ENCODE results near the gene EEPD1. TPM values are rescaled to one million over a fixed set of nuclear protein-coding genes. Genes with fewer than 3 reads are reported as not detected.
A peak's percentile ranks its signal among the peaks of the same experiment; 100 is the strongest.

Gene EEPD1
- total and polyA plus RNA-seq, 10 donors = 7.7 to 23.4 (median 14.6) TPM

DNA sequence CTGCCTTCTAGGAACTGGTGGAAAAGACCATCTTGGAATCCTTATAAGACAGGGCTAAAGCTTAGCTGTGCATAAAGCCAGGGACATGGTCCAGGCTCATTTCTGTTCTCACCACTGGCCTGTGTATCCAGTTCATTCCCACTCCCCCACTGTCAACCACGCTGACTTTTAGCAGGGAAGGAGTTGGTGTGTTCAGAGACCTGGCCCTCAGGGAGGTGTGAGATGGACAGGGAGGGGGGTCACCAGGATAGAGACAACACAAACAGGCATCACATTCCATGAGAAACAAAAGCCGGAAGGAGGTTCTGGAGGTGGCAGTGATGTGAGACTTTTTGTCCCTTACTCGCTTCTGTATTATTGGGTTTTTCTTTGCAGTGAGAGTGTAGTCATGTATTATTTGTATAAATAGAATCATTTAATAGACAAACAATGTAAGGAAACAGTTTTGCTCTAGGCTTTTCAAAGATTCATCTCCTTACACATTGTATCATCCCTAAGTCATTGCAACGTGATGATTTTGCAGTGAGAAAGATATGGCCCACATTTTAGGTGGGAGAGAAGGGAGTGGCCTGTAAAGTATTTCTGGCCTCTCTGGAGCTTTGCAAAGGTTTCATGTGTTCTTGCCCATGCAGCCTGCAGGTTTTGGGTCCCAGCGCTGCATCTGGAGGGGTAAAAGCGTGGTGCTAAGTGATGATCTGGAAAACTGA lies 52.0 kb downstream of the EEPD1 start:
- no peaks in the 10 kb centered on the region for H3K36me3 ChIP-seq
- H3K27ac ChIP-seq = no peak overlapping the region
- no peak overlapping the region for H3K4me3 ChIP-seq
- peaks cover 9 to 68% (median 42%) of the 10 kb centered on the region in 6 donors for H3K4me1 ChIP-seq
- 85 to 94% (median 92%) methylated on average over 6 of the region's 6 CpGs for WGBS, 5 donors
- H3K27me3 ChIP-seq (replicated peaks in 1 of 7) = no peaks in the 10 kb centered on the region
- H3K9me3 ChIP-seq = no peaks in the 10 kb centered on the region
- intact Hi-C loops (cut with DNase I; ENCODE audit: low total_unique reads) = no loop called here
- DNase-seq = no peak
- no peak for TF ChIP-seq POLR2A (IDR thresholded peaks at IDR 0.05)
- TF ChIP-seq POLR2AphosphoS5 (IDR thresholded peaks at IDR 0.05) = no peak

DNA sequence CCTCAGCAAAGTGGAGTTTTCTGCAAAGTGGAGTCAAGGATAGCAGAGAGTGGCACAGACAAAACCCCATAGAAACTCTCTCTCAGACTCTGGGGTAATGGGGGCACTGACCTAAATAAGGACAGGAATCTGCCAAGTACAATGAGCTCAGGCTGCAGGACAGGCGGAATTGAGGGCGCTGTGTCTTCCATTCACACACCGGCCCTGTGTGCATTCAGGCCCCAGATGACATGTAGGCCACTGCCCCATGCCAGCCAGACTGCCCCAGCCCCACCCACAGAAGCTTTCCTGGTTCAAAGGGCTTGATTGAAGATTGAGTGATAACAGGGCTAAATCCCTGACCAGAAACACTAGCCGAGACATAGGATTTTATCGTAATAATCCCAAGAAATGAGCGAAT lies 52.7 kb downstream of the EEPD1 start:
- Histone ChIP-seq H3K27ac (no peak overlapping the region), H3K4me3 (no peak overlapping the region), H3K36me3 (no peaks in the 10 kb centered on the region), H3K4me1 (peaks cover 9 to 68% (median 42%) of the 10 kb centered on the region in 6 donors), H3K27me3 (replicated peaks in 1 of 7) (no peaks in the 10 kb centered on the region), H3K9me3 (no peaks in the 10 kb centered on the region)
- TF ChIP-seq POLR2A (IDR thresholded peaks at IDR 0.05) (no peak), POLR2AphosphoS5 (IDR thresholded peaks at IDR 0.05) (no peak)
- TF ChIP-seq, protein P1, sequence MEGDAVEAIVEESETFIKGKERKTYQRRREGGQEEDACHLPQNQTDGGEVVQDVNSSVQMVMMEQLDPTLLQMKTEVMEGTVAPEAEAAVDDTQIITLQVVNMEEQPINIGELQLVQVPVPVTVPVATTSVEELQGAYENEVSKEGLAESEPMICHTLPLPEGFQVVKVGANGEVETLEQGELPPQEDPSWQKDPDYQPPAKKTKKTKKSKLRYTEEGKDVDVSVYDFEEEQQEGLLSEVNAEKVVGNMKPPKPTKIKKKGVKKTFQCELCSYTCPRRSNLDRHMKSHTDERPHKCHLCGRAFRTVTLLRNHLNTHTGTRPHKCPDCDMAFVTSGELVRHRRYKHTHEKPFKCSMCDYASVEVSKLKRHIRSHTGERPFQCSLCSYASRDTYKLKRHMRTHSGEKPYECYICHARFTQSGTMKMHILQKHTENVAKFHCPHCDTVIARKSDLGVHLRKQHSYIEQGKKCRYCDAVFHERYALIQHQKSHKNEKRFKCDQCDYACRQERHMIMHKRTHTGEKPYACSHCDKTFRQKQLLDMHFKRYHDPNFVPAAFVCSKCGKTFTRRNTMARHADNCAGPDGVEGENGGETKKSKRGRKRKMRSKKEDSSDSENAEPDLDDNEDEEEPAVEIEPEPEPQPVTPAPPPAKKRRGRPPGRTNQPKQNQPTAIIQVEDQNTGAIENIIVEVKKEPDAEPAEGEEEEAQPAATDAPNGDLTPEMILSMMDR (IDR thresholded peaks at IDR 0.05 in 8 of 11, conservative IDR thresholded peaks at IDR 0.05 in 3 of 11) = no peak
- whole genome bisulfite sequencing, 5 donors = 91 to 99% (median 93%) methylated on average over 6 of the region's 6 CpGs
- no peak for DNase-seq
- intact Hi-C loops (cut with DNase I; ENCODE audit: low total_unique reads) = no loop called here

GRCh38 chr7:36207451-36208291 lies 54.6 kb downstream of the EEPD1 start:
- Histone ChIP-seq H3K36me3 (no peaks in the 10 kb centered on the region), H3K4me3 (no peak overlapping the region), H3K27me3 (replicated peaks in 1 of 7) (no peaks in the 10 kb centered on the region), H3K27ac (peak overlapping the region in 6 of 8 donors; percentile 0 to 65 (median 44)), H3K9me3 (no peaks in the 10 kb centered on the region), H3K4me1 (peaks cover 9 to 59% (median 33%) of the 10 kb centered on the region in 6 donors)
- TF ChIP-seq POLR2AphosphoS5 (IDR thresholded peaks at IDR 0.05) = peak; percentile 23 to 34 (median 23)
- TF ChIP-seq, protein P1 (IDR thresholded peaks at IDR 0.05 in 8 of 11, conservative IDR thresholded peaks at IDR 0.05 in 3 of 11) = peak in 2 of 11 experiments; percentile 21 to 30
- TF ChIP-seq POLR2A (IDR thresholded peaks at IDR 0.05) = no peak
- 34 to 48% (median 40%) methylated on average over 10 of the region's 10 CpGs for WGBS, 5 donors
- intact Hi-C loops (cut with DNase I; ENCODE audit: low total_unique reads) = no loop called here
- peak; percentile 79 for DNase-seq

DNA sequence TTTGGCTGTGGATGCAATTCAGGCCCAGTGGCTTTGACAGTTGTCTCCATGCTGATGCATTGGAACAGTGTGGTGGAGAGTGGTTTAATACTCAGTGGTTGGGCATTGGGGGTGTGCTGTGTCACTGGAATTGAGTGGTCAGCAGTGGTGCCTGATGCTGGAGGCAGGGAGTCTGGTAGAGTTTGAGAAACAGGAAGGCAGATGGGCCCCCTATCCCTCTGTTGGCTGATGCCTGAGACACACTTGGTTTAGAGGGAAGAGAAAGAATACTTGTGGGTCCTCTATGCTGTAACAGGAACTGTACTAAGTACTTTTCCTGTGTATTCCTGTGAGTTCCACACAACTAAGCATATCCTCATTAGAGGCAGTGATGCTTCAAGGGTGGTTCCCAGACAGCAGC lies 55.4 kb downstream of the EEPD1 start:
- H3K4me3 ChIP-seq = no peak overlapping the region
- no peaks in the 10 kb centered on the region for H3K9me3 ChIP-seq
- DNase-seq = no peak
- peak overlapping the region in 6 of 8 donors; percentile 0 to 65 (median 44) for H3K27ac ChIP-seq
- H3K4me1 ChIP-seq = peaks cover 7 to 52% (median 25%) of the 10 kb centered on the region in 6 donors
- no peak for TF ChIP-seq POLR2A (IDR thresholded peaks at IDR 0.05)
- no peak for TF ChIP-seq POLR2AphosphoS5 (IDR thresholded peaks at IDR 0.05)
- TF ChIP-seq, protein P1 (IDR thresholded peaks at IDR 0.05 in 8 of 11, conservative IDR thresholded peaks at IDR 0.05 in 3 of 11) = no peak
- H3K27me3 ChIP-seq (replicated peaks in 1 of 7) = no peaks in the 10 kb centered on the region
- intact Hi-C loops (cut with DNase I; ENCODE audit: low total_unique reads) = no loop called here
- no peaks in the 10 kb centered on the region for H3K36me3 ChIP-seq

All from spleen (tissue), 11 donors.